Left renal pelvis (tissue), 4 donors: ENCODE data around the gene PSTPIP2. TPM values are rescaled to one million over a fixed set of nuclear protein-coding genes. Genes with fewer than 3 reads are reported as not detected.
"Not testable (repeated sequence)": the region's sequence is repeated elsewhere in the genome, so short reads cannot be mapped to it uniquely, and the experiment has no call there.

Experiments used
- DNase-seq, 4 donors: peaks; one replicate each; pipeline ENCODE4 v3.0.0-alpha.2; 2013; ENCODE audit warnings: low read depth in 4 of 4, low spot score in 3 of 4
- polyA plus RNA-seq, 4 donors: library from polyadenylated mRNA; unstranded; fragments of 120-200 nt; gene quantifications; one replicate each; pipeline ENCODE4 v1.2.1, GENCODE V29; 2013; ENCODE audit not compliant: insufficient read length in 4 of 4

The PSTPIP2 gene
- polyA plus RNA-seq, 4 donors = 4.7 to 11.9 (median 10.4) TPM

- no peak for DNase-seq
Measured at GRCh38 chr18:46070815-46071652, 1.0 kb downstream of the PSTPIP2 start.

GRCh38 chr18:46070232-46070631 is 1.8 kb downstream of the PSTPIP2 start:
- DNase-seq = no peak

GRCh38 chr18:46069524-46069923 is 2.5 kb downstream of the PSTPIP2 start:
- DNase-seq = no peak

GRCh38 chr18:46068763-46069162 is 3.3 kb downstream of the PSTPIP2 start:
- no peak for DNase-seq

- DNase-seq = no peak
Measured at GRCh38 chr18:46067438-46068007, 4.5 kb downstream of the PSTPIP2 start.

GRCh38 chr18:46062781-46063180 is 9.3 kb downstream of the PSTPIP2 start:
- DNase-seq = no peak

- no peak for DNase-seq
Measured at GRCh38 chr18:46061796-46062195, 10.3 kb downstream of the PSTPIP2 start.

GRCh38 chr18:46061387-46061786 is 10.7 kb downstream of the PSTPIP2 start:
- DNase-seq = no peak

- no peak for DNase-seq
Measured at GRCh38 chr18:46060359-46060841, 11.7 kb downstream of the PSTPIP2 start.

GRCh38 chr18:46055838-46056230 is 16.2 kb downstream of the PSTPIP2 start:
- DNase-seq = no peak

- DNase-seq = no peak
Measured at GRCh38 chr18:46054956-46055837, 16.9 kb downstream of the PSTPIP2 start.

GRCh38 chr18:46053368-46054095 is 18.5 kb downstream of the PSTPIP2 start:
- DNase-seq = no peak

- DNase-seq = no peak
Measured at GRCh38 chr18:46051731-46052461, 20.2 kb downstream of the PSTPIP2 start.

- no peak for DNase-seq
Measured at GRCh38 chr18:46050268-46050667, 21.8 kb downstream of the PSTPIP2 start.

GRCh38 chr18:46048641-46049040 is 23.4 kb downstream of the PSTPIP2 start:
- DNase-seq = no peak

GRCh38 chr18:46047369-46047768 is 24.7 kb downstream of the PSTPIP2 start:
- not testable (repeated sequence) for DNase-seq

GRCh38 chr18:46046688-46047087 is 25.4 kb downstream of the PSTPIP2 start:
- no peak for DNase-seq

- no peak for DNase-seq
Measured at GRCh38 chr18:46046126-46046525, 25.9 kb downstream of the PSTPIP2 start.

GRCh38 chr18:46042571-46043123 is 29.4 kb downstream of the PSTPIP2 start:
- DNase-seq = no peak

- DNase-seq = no peak
Measured at GRCh38 chr18:46040747-46041104, 31.3 kb downstream of the PSTPIP2 start.
